K562 (cell line): ENCODE results near the gene CEND1. TPM values are rescaled to one million over a fixed set of nuclear protein-coding genes. Genes with fewer than 3 reads are reported as not detected.

Experiments
- CCNT2 ChIP-seq: IDR thresholded peaks from 2 replicates; pipeline ENCODE4 v1.6.1; 2011; ENCODE audit warnings: borderline replicate concordance, low read depth, mild to moderate bottlenecking, moderate library complexity, mixed read lengths, low read length; ENCODE audit not compliant: insufficient read length; ENCODE audit errors: extremely low read depth
- CEBPG ChIP-seq, 3 experiments: fragments of 200-800 bp in 1 of 3; sonication (Bioruptor generic) in 1 of 3; sonication (generic) in 1 of 3; formaldehyde crosslinking in 1 of 3; IDR thresholded peaks in 2 of 3; conservative IDR thresholded peaks in 1 of 3; 2 replicates each; pipeline versions ENCODE4 v1.6.1 to v1.8.0; 2016 to 2022; ENCODE audit warnings: missing compliant biosample characterization in 2 of 3, missing genetic modification characterization in 2 of 3, mild to moderate bottlenecking in 1 of 3, missing genetic modification reagents in 1 of 3
- MITF ChIP-seq: IDR thresholded peaks from 2 replicates; pipeline ENCODE4 v1.6.1; 2014; ENCODE audit warnings: antibody characterized with exemption
- POLR2G ChIP-seq: fragments of 200-400 bp; formaldehyde crosslinking; IDR thresholded peaks from 2 replicates; pipeline ENCODE4 v1.6.1; 2017; ENCODE audit warnings: low read depth, mild to moderate bottlenecking, antibody characterized with exemption, low read length, moderate library complexity
- ZBTB33 ChIP-seq: sonication (generic); formaldehyde crosslinking; IDR thresholded peaks from 2 replicates; pipeline ENCODE4 v1.8.1; 2023; ENCODE audit warnings: mild to moderate bottlenecking, missing genetic modification reagents
- ZNF121 ChIP-seq: sonication (generic); formaldehyde crosslinking; conservative IDR thresholded peaks from 2 replicates; pipeline ENCODE4 v1.8.0; 2022; ENCODE audit warnings: missing genetic modification reagents
- polyA plus RNA-seq, 8 experiments: library from polyadenylated mRNA; depleted of rRNA in 4 of 8; stranded (reverse) in 5 of 8; unstranded in 3 of 8; fragments of >200 nt; fragmentation: Nextera tagmentation in 2 of 8; fragmentation: Illumina TruSeq in 1 of 8; extraction: Ambion mirVana in 2 of 8; extraction: Trizol in 1 of 8; gene quantifications; 2 replicates each; pipeline versions ENCODE4 v1.2.1 to v1.2.3, GENCODE V29; 2011 to 2014; ENCODE audit warnings: inconsistent platforms in 1 of 8, missing spikeins in 1 of 8
- total RNA-seq, 7 experiments: library from RNA; depleted of rRNA in 6 of 7; stranded (reverse); fragments of >200 nt in 6 of 7; fragmentation: Illumina TruSeq in 2 of 7; extraction: Trizol in 2 of 7; gene quantifications; 2 replicates each; pipeline versions ENCODE4 v1.2.1 to v1.2.3, GENCODE V29; 2011 to 2021; ENCODE audit warnings: low replicate concordance in 1 of 7

Gene CEND1
- total and polyA plus RNA-seq, 9 of the 15 experiments (the other 6 are each of a cell fraction or from before 2014, with no cell fraction given): 0.13 to 0.18 (median 0.16) TPM; not detected in 6

- peak; percentile 92 for TF ChIP-seq ZBTB33 (CRISPR knock-in tag)
- no peak for TF ChIP-seq CCNT2
- TF ChIP-seq POLR2G: peak; percentile 71
- peak; percentile 55 for TF ChIP-seq ZNF121
- no peak for TF ChIP-seq MITF
- no peak for TF ChIP-seq CEBPG (CRISPR knock-in tag; IDR thresholded peaks at IDR 0.05)
- TF ChIP-seq CEBPG (tag; conservative IDR thresholded peaks at IDR 0.05 in 1 of 2, IDR thresholded peaks at IDR 0.05 in 1 of 2): no peak
Measured at GRCh38 chr11:834371-835316, 44.8 kb upstream of the CEND1 start (continued).
